ENCODE measurements around the gene GLDC.

GRCh38 chr9:6686396-6686795 lies 40.9 kb upstream of the GLDC start:
- TF ChIP-seq, protein P1, sequence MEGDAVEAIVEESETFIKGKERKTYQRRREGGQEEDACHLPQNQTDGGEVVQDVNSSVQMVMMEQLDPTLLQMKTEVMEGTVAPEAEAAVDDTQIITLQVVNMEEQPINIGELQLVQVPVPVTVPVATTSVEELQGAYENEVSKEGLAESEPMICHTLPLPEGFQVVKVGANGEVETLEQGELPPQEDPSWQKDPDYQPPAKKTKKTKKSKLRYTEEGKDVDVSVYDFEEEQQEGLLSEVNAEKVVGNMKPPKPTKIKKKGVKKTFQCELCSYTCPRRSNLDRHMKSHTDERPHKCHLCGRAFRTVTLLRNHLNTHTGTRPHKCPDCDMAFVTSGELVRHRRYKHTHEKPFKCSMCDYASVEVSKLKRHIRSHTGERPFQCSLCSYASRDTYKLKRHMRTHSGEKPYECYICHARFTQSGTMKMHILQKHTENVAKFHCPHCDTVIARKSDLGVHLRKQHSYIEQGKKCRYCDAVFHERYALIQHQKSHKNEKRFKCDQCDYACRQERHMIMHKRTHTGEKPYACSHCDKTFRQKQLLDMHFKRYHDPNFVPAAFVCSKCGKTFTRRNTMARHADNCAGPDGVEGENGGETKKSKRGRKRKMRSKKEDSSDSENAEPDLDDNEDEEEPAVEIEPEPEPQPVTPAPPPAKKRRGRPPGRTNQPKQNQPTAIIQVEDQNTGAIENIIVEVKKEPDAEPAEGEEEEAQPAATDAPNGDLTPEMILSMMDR (IDR thresholded peaks at IDR 0.05), result no peak
- TF ChIP-seq POLR2AphosphoS5 (IDR thresholded peaks at IDR 0.05) (no peak), EP300 (IDR thresholded peaks at IDR 0.05) (no peak), POLR2A (IDR thresholded peaks at IDR 0.05) (no peak)

Measured in suprapubic skin (tissue), 4 donors.